WTC11 (cell line): ENCODE results near the gene MEIS2.

Experiments
- ATF3 ChIP-seq: sonication (generic); formaldehyde crosslinking; conservative IDR thresholded peaks from 2 replicates; pipeline ENCODE4 v1.8.1; 2022; ENCODE audit warnings: mild to moderate bottlenecking, missing genetic modification reagents
- CTCF ChIP-seq: fragments of 200-600 bp; IDR thresholded peaks from 2 replicates; pipeline ENCODE4 v1.8.0; 2022; ENCODE audit warnings: antibody characterized with exemption
- HMGA2 ChIP-seq: fragments of 250-450 bp; sonication (Bioruptor Pico); IDR thresholded peaks from 2 replicates; pipeline ENCODE4 v1.4.0; 2021; ENCODE audit warnings: mild to moderate bottlenecking, moderate library complexity

- TF ChIP-seq CTCF (no peak), HMGA2 (CRISPR knock-in tag) (no peak), ATF3 (CRISPR knock-in tag) (no peak)
Observed at GRCh38 chr15:36932070-36932469, 168.3 kb downstream of the MEIS2 start.
